DOHH2 (cell line): Measurements from ENCODE around the gene GLRX5.

Experiments
- H3F3A ChIP-seq: fragments of 200-600 bp; sonication (generic), shearing (Covaris generic); 2 replicates; pipeline ENCODE4 v1.6.0; 2016; ENCODE audit warnings: antibody characterized with exemption, mild to moderate bottlenecking; ENCODE audit not compliant: control insufficient read depth, insufficient read depth
- H3K27ac ChIP-seq: fragments of 200-600 bp; sonication (generic); 2 replicates; pipeline ENCODE4 v1.5.1; 2014; ENCODE audit warnings: low read depth, mild to moderate bottlenecking, low read length, moderate library complexity
- H3K27me3 ChIP-seq: fragments of 200-600 bp; sonication (generic); 2 replicates; pipeline ENCODE4 v1.6.1; 2014; ENCODE audit warnings: mild to moderate bottlenecking, low read length, mixed read lengths; ENCODE audit not compliant: control insufficient read depth
- H3K36me3 ChIP-seq: fragments of 200-600 bp; sonication (generic); 2 replicates; pipeline ENCODE4 v1.6.1; 2014; ENCODE audit warnings: mild to moderate bottlenecking, low read length, moderate library complexity, mixed read lengths; ENCODE audit not compliant: control insufficient read depth
- H3K4me1 ChIP-seq: fragments of 200-600 bp; sonication (generic); 2 replicates; pipeline ENCODE4 v1.6.1; 2014; ENCODE audit warnings: mild to moderate bottlenecking, low read length, mixed read lengths; ENCODE audit not compliant: control insufficient read depth
- H3K4me2 ChIP-seq: fragments of 200-600 bp; sonication (generic); 2 replicates; pipeline ENCODE4 v1.6.0; 2014; ENCODE audit warnings: mild to moderate bottlenecking, low read length, moderate library complexity
- H3K4me3 ChIP-seq: fragments of 200-600 bp; sonication (generic); 2 replicates; pipeline ENCODE4 v1.5.1; 2014; ENCODE audit warnings: mild to moderate bottlenecking, low read length, mixed read lengths
- H3K79me2 ChIP-seq: fragments of 200-600 bp; sonication (generic); 2 replicates; pipeline ENCODE4 v1.6.1; 2014; ENCODE audit warnings: mild to moderate bottlenecking, low read length, mixed read lengths; ENCODE audit not compliant: control insufficient read depth
- H3K9me2 ChIP-seq: fragments of 200-600 bp; sonication (generic); replicated peaks from 2 replicates; pipeline ENCODE4 v1.6.1; 2014; ENCODE audit warnings: mild to moderate bottlenecking, low read length, mixed read lengths; ENCODE audit not compliant: control insufficient read depth
- H3K9me3 ChIP-seq: fragments of 200-600 bp; sonication (generic); 2 replicates; pipeline ENCODE4 v1.6.1; 2014; ENCODE audit warnings: antibody characterized with exemption, low read length, mixed read lengths; ENCODE audit not compliant: control insufficient read depth, insufficient read depth
- H4K20me1 ChIP-seq: fragments of 200-600 bp; sonication (generic); 2 replicates; pipeline ENCODE4 v1.6.0; 2014; ENCODE audit warnings: low read depth, mild to moderate bottlenecking, antibody characterized with exemption, low read length, moderate library complexity; ENCODE audit not compliant: control insufficient read depth, insufficient read depth
- CTCF ChIP-seq: fragments of 200-600 bp; sonication (generic); IDR thresholded peaks from one replicate; pipeline ENCODE4 v1.5.1; 2014; ENCODE audit warnings: antibody characterized with exemption, mild to moderate bottlenecking, low read depth, low read length; ENCODE audit not compliant: poor library complexity, severe bottlenecking
- EZH2phosphoT487 ChIP-seq: fragments of 200-600 bp; sonication (generic); IDR thresholded peaks from 2 replicates; pipeline ENCODE4 v1.6.1; 2017; ENCODE audit warnings: borderline replicate concordance, mild to moderate bottlenecking, antibody characterized with exemption, low read length, moderate library complexity, mixed read lengths

GLRX5 gene

GRCh38 chr14:95562892-95563685 lies 28.2 kb downstream of the GLRX5 start:
- Histone ChIP-seq H3K4me2 (no peak overlapping the region), H3K36me3 (no peaks in the 10 kb centered on the region), H3F3A (no peaks in the 10 kb centered on the region), H3K79me2 (no peaks in the 10 kb centered on the region), H3K9me3 (no peaks in the 10 kb centered on the region), H3K27ac (no peak overlapping the region), H3K4me1 (no peaks in the 10 kb centered on the region), H4K20me1 (0 out of 2 replicates have a peak, but pooled peaks cover 3% of the 10 kb centered on the region), H3K9me2 (no peaks in the 10 kb centered on the region), H3K4me3 (no peak overlapping the region), H3K27me3 (peaks cover 34% of the 10 kb centered on the region)
- TF ChIP-seq CTCF, result no peak
- no peak for TF ChIP-seq EZH2phosphoT487

DNA sequence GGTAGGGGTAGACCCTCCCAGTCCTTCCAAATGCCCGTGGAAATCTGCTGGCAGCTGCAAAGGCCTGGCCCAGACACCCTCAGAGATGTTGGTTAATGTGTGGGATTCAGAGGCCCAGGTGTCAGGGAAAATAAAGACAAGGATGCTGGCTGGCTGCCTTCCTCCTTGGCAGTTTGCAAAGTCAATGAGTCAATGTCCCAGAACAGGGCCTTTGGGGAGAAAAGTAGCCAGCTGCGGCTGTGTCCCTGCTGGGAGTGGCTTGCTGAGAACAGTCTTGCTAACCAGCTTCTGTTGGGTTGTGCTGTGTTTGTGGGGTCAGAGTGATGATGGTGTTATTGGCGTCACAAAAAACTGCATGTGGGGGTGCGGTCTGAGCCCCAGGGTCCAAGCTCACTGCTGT lies 29.2 kb downstream of the GLRX5 start:
- Histone ChIP-seq H3K9me3 (no peaks in the 10 kb centered on the region), H3K9me2 (no peaks in the 10 kb centered on the region), H3K36me3 (no peaks in the 10 kb centered on the region), H3K27ac (no peak overlapping the region), H3F3A (no peaks in the 10 kb centered on the region), H3K4me1 (no peaks in the 10 kb centered on the region), H3K4me2 (no peak overlapping the region), H4K20me1 (0 out of 2 replicates have a peak, but pooled peaks cover 3% of the 10 kb centered on the region), H3K79me2 (no peaks in the 10 kb centered on the region), H3K27me3 (peaks cover 44% of the 10 kb centered on the region), H3K4me3 (no peak overlapping the region)
- no peak for TF ChIP-seq CTCF
- TF ChIP-seq EZH2phosphoT487, result no peak

DNA sequence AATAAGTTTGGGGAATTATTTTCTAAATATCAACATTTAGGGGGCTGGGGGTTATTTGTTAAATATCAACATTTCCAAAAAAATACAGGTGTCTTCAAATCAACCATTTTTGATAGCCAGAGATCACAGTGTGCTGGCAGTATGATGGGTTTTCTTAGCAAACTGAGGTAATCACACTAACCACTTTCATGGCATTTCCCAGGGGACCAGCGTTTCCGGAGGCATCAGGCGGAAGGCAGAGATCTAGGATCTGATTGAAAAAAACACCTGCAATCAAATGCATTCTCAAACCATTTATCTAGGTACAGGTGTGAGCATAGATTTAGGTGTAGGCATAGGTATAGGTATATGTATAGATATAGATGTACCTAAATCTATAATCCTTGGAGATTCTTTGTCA lies 34.6 kb downstream of the GLRX5 start:
- H3K4me1 ChIP-seq, result peaks cover 6% of the 10 kb centered on the region
- no peaks in the 10 kb centered on the region for H3K79me2 ChIP-seq
- H3K9me3 ChIP-seq, result no peaks in the 10 kb centered on the region
- peaks cover 78% of the 10 kb centered on the region for H3K27me3 ChIP-seq
- H3F3A ChIP-seq, result no peaks in the 10 kb centered on the region
- 0 out of 2 replicates have a peak, but pooled peaks cover 3% of the 10 kb centered on the region for H4K20me1 ChIP-seq
- H3K9me2 ChIP-seq, result no peaks in the 10 kb centered on the region
- H3K4me3 ChIP-seq, result no peak overlapping the region
- no peak overlapping the region for H3K27ac ChIP-seq
- no peak for TF ChIP-seq EZH2phosphoT487
- TF ChIP-seq CTCF, result no peak
- H3K36me3 ChIP-seq, result no peaks in the 10 kb centered on the region
- H3K4me2 ChIP-seq, result no peak overlapping the region
